Measurements from ENCODE around the gene PTBP2.
"Not testable (repeated sequence)": the region's sequence is repeated elsewhere in the genome, so short reads cannot be mapped to it uniquely, and the experiment has no call there.

Gene PTBP2

GRCh38 chr1:96749618-96750017, 28.0 kb downstream of the PTBP2 start:
- Histone ChIP-seq H3K9me3 (ENCODE audit: low read length) (peaks cover 6% of the 10 kb centered on the region), H3K36me3 (ENCODE audit: insufficient read depth, low read length) (peaks cover 51% of the 10 kb centered on the region), H3K4me3 (ENCODE audit: low read length) (no peak overlapping the region), H3K27me3 (ENCODE audit: insufficient read depth, low read length) (no peaks in the 10 kb centered on the region), H3K4me1 (ENCODE audit: insufficient read depth, low read length) (no peaks in the 10 kb centered on the region), H2AFZ (ENCODE audit: low read depth, low read length) (no peak overlapping the region)

- peaks cover 13% of the 10 kb centered on the region for H3K9me3 ChIP-seq (ENCODE audit: low read length)
- H2AFZ ChIP-seq (ENCODE audit: low read depth, low read length), result no peak overlapping the region
- no peaks in the 10 kb centered on the region for H3K27me3 ChIP-seq (ENCODE audit: insufficient read depth, low read length)
- H3K4me3 ChIP-seq (ENCODE audit: low read length), result no peak overlapping the region
- no peaks in the 10 kb centered on the region for H3K4me1 ChIP-seq (ENCODE audit: insufficient read depth, low read length)
- peaks cover 64% of the 10 kb centered on the region for H3K36me3 ChIP-seq (ENCODE audit: insufficient read depth, low read length)
Measured at GRCh38 chr1:96752394-96752793, 30.8 kb downstream of the PTBP2 start.

- H3K4me1 ChIP-seq (ENCODE audit: insufficient read depth, low read length), result no peaks in the 10 kb centered on the region
- H3K9me3 ChIP-seq (ENCODE audit: low read length), result peaks cover 22% of the 10 kb centered on the region
- no peak overlapping the region for H2AFZ ChIP-seq (ENCODE audit: low read depth, low read length)
- H3K27me3 ChIP-seq (ENCODE audit: insufficient read depth, low read length), result no peaks in the 10 kb centered on the region
- peaks cover 66% of the 10 kb centered on the region for H3K36me3 ChIP-seq (ENCODE audit: insufficient read depth, low read length)
- H3K4me3 ChIP-seq (ENCODE audit: low read length), result no peak overlapping the region
Measured at GRCh38 chr1:96756789-96757188, 35.2 kb downstream of the PTBP2 start.

- H3K36me3 ChIP-seq (ENCODE audit: insufficient read depth, low read length), result peaks cover 42% of the 10 kb centered on the region
- H3K9me3 ChIP-seq (ENCODE audit: low read length), result peaks cover 13% of the 10 kb centered on the region
Measured at GRCh38 chr1:96762586-96762985, 41.0 kb downstream of the PTBP2 start.

GRCh38 chr1:96763514-96763913, 41.9 kb downstream of the PTBP2 start:
- no peaks in the 10 kb centered on the region for H3K4me1 ChIP-seq (ENCODE audit: insufficient read depth, low read length)
- peaks cover 13% of the 10 kb centered on the region for H3K9me3 ChIP-seq (ENCODE audit: low read length)
- H3K27me3 ChIP-seq (ENCODE audit: insufficient read depth, low read length), result no peaks in the 10 kb centered on the region
- H3K36me3 ChIP-seq (ENCODE audit: insufficient read depth, low read length), result peaks cover 48% of the 10 kb centered on the region
- no peak overlapping the region for H2AFZ ChIP-seq (ENCODE audit: low read depth, low read length)
- H3K4me3 ChIP-seq (ENCODE audit: low read length), result no peak overlapping the region

More at GRCh38 chr1:96762586-96762985, 41.0 kb downstream of the PTBP2 start:
- H3K4me1 ChIP-seq (ENCODE audit: insufficient read depth, low read length); H2AFZ ChIP-seq (ENCODE audit: low read depth, low read length); H3K27me3 ChIP-seq (ENCODE audit: insufficient read depth, low read length); H3K4me3 ChIP-seq (ENCODE audit: low read length): not testable (repeated sequence)

GRCh38 chr1:96764469-96764868, 42.9 kb downstream of the PTBP2 start:
- Histone ChIP-seq H3K36me3 (ENCODE audit: insufficient read depth, low read length) (peaks cover 45% of the 10 kb centered on the region), H3K9me3 (ENCODE audit: low read length) (peaks cover 13% of the 10 kb centered on the region), H3K4me1 (ENCODE audit: insufficient read depth, low read length) (no peaks in the 10 kb centered on the region), H3K4me3 (ENCODE audit: low read length) (no peak overlapping the region), H3K27me3 (ENCODE audit: insufficient read depth, low read length) (no peaks in the 10 kb centered on the region), H2AFZ (ENCODE audit: low read depth, low read length) (no peak overlapping the region)

GRCh38 chr1:96771847-96772246, 50.3 kb downstream of the PTBP2 start:
- Histone ChIP-seq H3K27me3 (ENCODE audit: insufficient read depth, low read length) (no peaks in the 10 kb centered on the region), H3K4me3 (ENCODE audit: low read length) (no peak overlapping the region), H3K36me3 (ENCODE audit: insufficient read depth, low read length) (peaks cover 66% of the 10 kb centered on the region)

GRCh38 chr1:96772349-96772748, 50.8 kb downstream of the PTBP2 start:
- Histone ChIP-seq H3K27me3 (ENCODE audit: insufficient read depth, low read length) (no peaks in the 10 kb centered on the region), H3K4me1 (ENCODE audit: insufficient read depth, low read length) (no peaks in the 10 kb centered on the region), H3K36me3 (ENCODE audit: insufficient read depth, low read length) (peaks cover 68% of the 10 kb centered on the region), H2AFZ (ENCODE audit: low read depth, low read length) (no peak overlapping the region), H3K4me3 (ENCODE audit: low read length) (no peak overlapping the region), H3K9me3 (ENCODE audit: low read length) (no peaks in the 10 kb centered on the region)

More at GRCh38 chr1:96771847-96772246, 50.3 kb downstream of the PTBP2 start:
- H3K4me1 ChIP-seq (ENCODE audit: insufficient read depth, low read length), result no peaks in the 10 kb centered on the region
- H3K9me3 ChIP-seq (ENCODE audit: low read length), result no peaks in the 10 kb centered on the region
- no peak overlapping the region for H2AFZ ChIP-seq (ENCODE audit: low read depth, low read length)

- Histone ChIP-seq H3K4me3 (ENCODE audit: low read length) (no peak overlapping the region), H2AFZ (ENCODE audit: low read depth, low read length) (no peak overlapping the region), H3K27me3 (ENCODE audit: insufficient read depth, low read length) (no peaks in the 10 kb centered on the region), H3K36me3 (ENCODE audit: insufficient read depth, low read length) (peaks cover 67% of the 10 kb centered on the region), H3K4me1 (ENCODE audit: insufficient read depth, low read length) (no peaks in the 10 kb centered on the region), H3K9me3 (ENCODE audit: low read length) (no peaks in the 10 kb centered on the region)
Measured at GRCh38 chr1:96772972-96773371, 51.4 kb downstream of the PTBP2 start.

GRCh38 chr1:96782206-96782605, 60.6 kb downstream of the PTBP2 start:
- H3K36me3 ChIP-seq (ENCODE audit: insufficient read depth, low read length), result peaks cover 95% of the 10 kb centered on the region

GRCh38 chr1:96782856-96783255, 61.3 kb downstream of the PTBP2 start:
- H3K4me3 ChIP-seq (ENCODE audit: low read length), result no peak overlapping the region
- no peaks in the 10 kb centered on the region for H3K27me3 ChIP-seq (ENCODE audit: insufficient read depth, low read length)
- no peak overlapping the region for H2AFZ ChIP-seq (ENCODE audit: low read depth, low read length)
- H3K36me3 ChIP-seq (ENCODE audit: insufficient read depth, low read length), result peaks cover 96% of the 10 kb centered on the region
- no peaks in the 10 kb centered on the region for H3K9me3 ChIP-seq (ENCODE audit: low read length)
- H3K4me1 ChIP-seq (ENCODE audit: insufficient read depth, low read length), result no peaks in the 10 kb centered on the region

More at GRCh38 chr1:96782206-96782605, 60.6 kb downstream of the PTBP2 start:
- no peaks in the 10 kb centered on the region for H3K9me3 ChIP-seq (ENCODE audit: low read length)
- H3K27me3 ChIP-seq (ENCODE audit: insufficient read depth, low read length), result no peaks in the 10 kb centered on the region
- H2AFZ ChIP-seq (ENCODE audit: low read depth, low read length), result no peak overlapping the region
- no peak overlapping the region for H3K4me3 ChIP-seq (ENCODE audit: low read length)
- no peaks in the 10 kb centered on the region for H3K4me1 ChIP-seq (ENCODE audit: insufficient read depth, low read length)

GRCh38 chr1:96790599-96790998, 69.0 kb downstream of the PTBP2 start:
- no peaks in the 10 kb centered on the region for H3K27me3 ChIP-seq (ENCODE audit: insufficient read depth, low read length)
- H3K36me3 ChIP-seq (ENCODE audit: insufficient read depth, low read length), result peaks cover 70% of the 10 kb centered on the region
- H3K4me1 ChIP-seq (ENCODE audit: insufficient read depth, low read length), result no peaks in the 10 kb centered on the region
- no peaks in the 10 kb centered on the region for H3K9me3 ChIP-seq (ENCODE audit: low read length)
- H3K4me3 ChIP-seq (ENCODE audit: low read length), result no peak overlapping the region
- no peak overlapping the region for H2AFZ ChIP-seq (ENCODE audit: low read depth, low read length)

GRCh38 chr1:96792220-96792619, 70.6 kb downstream of the PTBP2 start:
- Histone ChIP-seq H3K4me1 (ENCODE audit: insufficient read depth, low read length) (no peaks in the 10 kb centered on the region), H3K4me3 (ENCODE audit: low read length) (no peak overlapping the region), H2AFZ (ENCODE audit: low read depth, low read length) (no peak overlapping the region), H3K9me3 (ENCODE audit: low read length) (no peaks in the 10 kb centered on the region), H3K36me3 (ENCODE audit: insufficient read depth, low read length) (peaks cover 60% of the 10 kb centered on the region), H3K27me3 (ENCODE audit: insufficient read depth, low read length) (no peaks in the 10 kb centered on the region)

- H3K4me1 ChIP-seq (ENCODE audit: insufficient read depth, low read length); H3K9me3 ChIP-seq (ENCODE audit: low read length); H3K27me3 ChIP-seq (ENCODE audit: insufficient read depth, low read length); H3K4me3 ChIP-seq (ENCODE audit: low read length); H2AFZ ChIP-seq (ENCODE audit: low read depth, low read length): not testable (repeated sequence)
- H3K36me3 ChIP-seq (ENCODE audit: insufficient read depth, low read length), result peaks cover 39% of the 10 kb centered on the region
Measured at GRCh38 chr1:96801696-96802095, 80.1 kb downstream of the PTBP2 start.
